ENCODE measurements around the gene AFMID. TPM values are rescaled to one million over a fixed set of nuclear protein-coding genes. Genes with fewer than 3 reads are reported as not detected.

AFMID gene
- polyA plus RNA-seq, 6 donors from 2014 or later: 0.53 to 4.6 (median 2.1) TPM; not detected in 1

- H3K36me3 Mint-ChIP-seq: peaks cover 0 to 4% of the 10 kb centered on the region in 2 donors
- peaks cover 59 to 82% (median 78%) of the 10 kb centered on the region in 3 donors for H3K4me1 Mint-ChIP-seq
- H3K27ac Mint-ChIP-seq: peak overlapping the region; percentile 83 to 100 (median 94)
- peak overlapping the region in 5 of 8 donors; percentile 20 to 66 (median 60) for H3K4me3 Mint-ChIP-seq
- no peaks in the 10 kb centered on the region for H3K27me3 Mint-ChIP-seq
- DNase-seq (no peak), ATAC-seq (ENCODE audit: low read depth in 2 of 2) (no peak)
- peaks cover 0 to 3% (median 0%) of the 10 kb centered on the region in 7 donors for H3K9me3 Mint-ChIP-seq
These were observed 42.2 kb upstream of the AFMID start for GRCh38 chr17:78144736-78145641.

- Mint-ChIP-seq H3K36me3 (peaks cover 0 to 4% of the 10 kb centered on the region in 2 donors), H3K27ac (peak overlapping the region; percentile 99 to 100 (median 100)), H3K9me3 (peaks cover 0 to 5% (median 0%) of the 10 kb centered on the region in 7 donors), H3K4me3 (peak overlapping the region in 6 of 8 donors; percentile 60 to 86 (median 70)), H3K4me1 (peaks cover 55 to 89% (median 82%) of the 10 kb centered on the region in 3 donors), H3K27me3 (no peaks in the 10 kb centered on the region)
- ATAC-seq (ENCODE audit: low read depth in 2 of 2): no peak
- no peak for DNase-seq
These were observed 40.7 kb upstream of the AFMID start for GRCh38 chr17:78146471-78146869.

GRCh38 chr17:78146881-78147280 lies 40.3 kb upstream of the AFMID start:
- ATAC-seq (ENCODE audit: low read depth in 2 of 2): no peak
- H3K4me1 Mint-ChIP-seq: peaks cover 57 to 89% (median 82%) of the 10 kb centered on the region in 3 donors
- no peaks in the 10 kb centered on the region for H3K27me3 Mint-ChIP-seq
- H3K9me3 Mint-ChIP-seq: peaks cover 0 to 5% (median 0%) of the 10 kb centered on the region in 7 donors
- H3K4me3 Mint-ChIP-seq: peak overlapping the region; percentile 4 to 86 (median 71)
- H3K27ac Mint-ChIP-seq: peak overlapping the region; percentile 99 to 100 (median 100)
- DNase-seq: no peak
- peaks cover 0 to 4% of the 10 kb centered on the region in 2 donors for H3K36me3 Mint-ChIP-seq

GRCh38 chr17:78147315-78147998 lies 39.7 kb upstream of the AFMID start:
- Mint-ChIP-seq H3K4me1 (peaks cover 52 to 85% (median 78%) of the 10 kb centered on the region in 3 donors), H3K4me3 (peak overlapping the region; percentile 4 to 86 (median 70))
- DNase-seq: peak; percentile 91

GRCh38 chr17:78148286-78149016 lies 38.7 kb upstream of the AFMID start:
- ATAC-seq (ENCODE audit: low read depth in 2 of 2): no peak
- H3K9me3 Mint-ChIP-seq: peaks cover 0 to 8% (median 3%) of the 10 kb centered on the region in 7 donors
- DNase-seq: no peak
- no peaks in the 10 kb centered on the region for H3K27me3 Mint-ChIP-seq
- peak overlapping the region; percentile 88 to 100 (median 100) for H3K27ac Mint-ChIP-seq
- no peaks in the 10 kb centered on the region for H3K36me3 Mint-ChIP-seq
- peak overlapping the region in 7 of 8 donors; percentile 15 to 81 (median 57) for H3K4me3 Mint-ChIP-seq
- peaks cover 47 to 85% (median 74%) of the 10 kb centered on the region in 3 donors for H3K4me1 Mint-ChIP-seq

More at GRCh38 chr17:78147315-78147998, 39.7 kb upstream of the AFMID start:
- Mint-ChIP-seq H3K27me3 (no peaks in the 10 kb centered on the region), H3K36me3 (peaks cover 0 to 2% of the 10 kb centered on the region in 2 donors), H3K27ac (peak overlapping the region; percentile 99 to 100 (median 100)), H3K9me3 (peaks cover 0 to 5% (median 0%) of the 10 kb centered on the region in 7 donors)
- peak; percentile 87 to 88 for ATAC-seq (ENCODE audit: low read depth in 2 of 2)

- peaks cover 45 to 83% (median 68%) of the 10 kb centered on the region in 3 donors for H3K4me1 Mint-ChIP-seq
- ATAC-seq (ENCODE audit: low read depth in 2 of 2) (no peak), DNase-seq (no peak)
- H3K27me3 Mint-ChIP-seq: no peaks in the 10 kb centered on the region
- H3K9me3 Mint-ChIP-seq: peaks cover 0 to 8% (median 4%) of the 10 kb centered on the region in 7 donors
- no peaks in the 10 kb centered on the region for H3K36me3 Mint-ChIP-seq
- peak overlapping the region in 4 of 6 donors; percentile 27 to 98 (median 56) for H3K27ac Mint-ChIP-seq
- peak overlapping the region in 3 of 8 donors; percentile 12 to 76 (median 15) for H3K4me3 Mint-ChIP-seq
These were observed 35.6 kb upstream of the AFMID start for GRCh38 chr17:78151514-78152008.

GRCh38 chr17:78154903-78155811 lies 32.0 kb upstream of the AFMID start:
- Mint-ChIP-seq H3K4me1 (peaks cover 35 to 84% (median 52%) of the 10 kb centered on the region in 3 donors), H3K4me3 (peak overlapping the region; percentile 56 to 86 (median 72)), H3K27me3 (no peaks in the 10 kb centered on the region), H3K27ac (peak overlapping the region; percentile 96 to 100 (median 99)), H3K36me3 (no peaks in the 10 kb centered on the region), H3K9me3 (peaks cover 0 to 6% (median 4%) of the 10 kb centered on the region in 7 donors)
- ATAC-seq (ENCODE audit: low read depth in 2 of 2): peak; percentile 89
- DNase-seq: peak; percentile 90

GRCh38 chr17:78159575-78160158 lies 27.5 kb upstream of the AFMID start:
- Mint-ChIP-seq H3K27ac (peak overlapping the region in 5 of 6 donors; percentile 14 to 89 (median 55)), H3K36me3 (no peaks in the 10 kb centered on the region), H3K4me1 (peaks cover 30 to 66% (median 32%) of the 10 kb centered on the region in 3 donors), H3K9me3 (no peaks in the 10 kb centered on the region), H3K27me3 (no peaks in the 10 kb centered on the region), H3K4me3 (peak overlapping the region in 3 of 8 donors; percentile 1 to 55 (median 3))
- ATAC-seq (ENCODE audit: low read depth in 2 of 2) (no peak), DNase-seq (no peak)

GRCh38 chr17:78163881-78164747 lies 23.0 kb upstream of the AFMID start:
- ATAC-seq (ENCODE audit: low read depth in 2 of 2) (no peak), DNase-seq (no peak)
- Mint-ChIP-seq H3K9me3 (no peaks in the 10 kb centered on the region), H3K4me1 (peaks cover 22 to 41% (median 37%) of the 10 kb centered on the region in 3 donors), H3K27ac (peak overlapping the region in 2 of 6 donors; percentile 52 to 92), H3K36me3 (no peaks in the 10 kb centered on the region), H3K27me3 (no peaks in the 10 kb centered on the region), H3K4me3 (no peak overlapping the region)

GRCh38 chr17:78164748-78165607 lies 22.2 kb upstream of the AFMID start:
- H3K9me3 Mint-ChIP-seq: no peaks in the 10 kb centered on the region
- ATAC-seq (ENCODE audit: low read depth in 2 of 2): no peak
- peak overlapping the region in 2 of 6 donors; percentile 38 to 79 for H3K27ac Mint-ChIP-seq
- no peaks in the 10 kb centered on the region for H3K36me3 Mint-ChIP-seq
- no peaks in the 10 kb centered on the region for H3K27me3 Mint-ChIP-seq
- peaks cover 17 to 39% (median 38%) of the 10 kb centered on the region in 3 donors for H3K4me1 Mint-ChIP-seq
- peak overlapping the region in 3 of 8 donors; percentile 7 to 63 (median 9) for H3K4me3 Mint-ChIP-seq
- no peak for DNase-seq
